Liver (tissue), 9 donors: ENCODE data around the gene MED31. TPM values are rescaled to one million over a fixed set of nuclear protein-coding genes. Genes with fewer than 3 reads are reported as not detected.
"Not testable (repeated sequence)": the region's sequence is repeated elsewhere in the genome, so short reads cannot be mapped to it uniquely, and the experiment has no call there.

Experiments used
- DNase-seq: peaks from one replicate; pipeline ENCODE4 v3.0.0-alpha.2; 2017; ENCODE audit warnings: low spot score
- H3K27ac ChIP-seq, 2 donors: one replicate each; pipeline ENCODE4 v1.7.0; 2013; ENCODE audit warnings: inconsistent platforms in 2 of 2, low read length in 2 of 2, control low read depth in 1 of 2, low read depth in 1 of 2, mild to moderate bottlenecking in 1 of 2
- H3K27me3 ChIP-seq, 4 donors: one replicate each; pipeline versions ENCODE4 v1.6.1 to v1.7.0; 2013; ENCODE audit warnings: low read length in 3 of 4, inconsistent platforms in 1 of 4, mild to moderate bottlenecking in 1 of 4, moderate library complexity in 1 of 4; ENCODE audit not compliant: control insufficient read depth in 4 of 4, insufficient read depth in 4 of 4
- H3K36me3 ChIP-seq, 4 donors: one replicate each; pipeline versions ENCODE4 v1.6.1 to v1.7.0; 2013; ENCODE audit warnings: low read length in 3 of 4, mild to moderate bottlenecking in 3 of 4, low read depth in 1 of 4, moderate library complexity in 1 of 4; ENCODE audit not compliant: control insufficient read depth in 4 of 4, insufficient read depth in 3 of 4
- H3K4me1 ChIP-seq, 4 donors: one replicate each; pipeline versions ENCODE4 v1.6.1 to v1.7.0; 2013; ENCODE audit warnings: low read length in 3 of 4, mild to moderate bottlenecking in 3 of 4, moderate library complexity in 1 of 4; ENCODE audit not compliant: control insufficient read depth in 4 of 4, insufficient read depth in 4 of 4
- H3K4me3 ChIP-seq, 3 donors: one replicate each; pipeline versions ENCODE4 v1.6.1 to v1.7.0; 2013; ENCODE audit warnings: low read length in 3 of 3, control low read depth in 1 of 3, low read depth in 1 of 3, mild to moderate bottlenecking in 1 of 3
- H3K9ac ChIP-seq, 2 donors: one replicate each; pipeline ENCODE4 v1.7.0; 2013; ENCODE audit warnings: low read length in 2 of 2, mild to moderate bottlenecking in 2 of 2, moderate library complexity in 2 of 2, control low read depth in 1 of 2, low read depth in 1 of 2
- H3K9me3 ChIP-seq, 4 donors: one replicate each; pipeline versions ENCODE4 v1.6.1 to v1.7.0; 2013; ENCODE audit warnings: low read length in 3 of 4; ENCODE audit not compliant: control insufficient read depth in 4 of 4
- EGR1 ChIP-seq, 2 donors: IDR thresholded peaks; 2 replicates each; pipeline ENCODE4 v1.6.1; 2016 to 2018; ENCODE audit warnings: antibody characterized with exemption in 2 of 2, low read depth in 2 of 2
- FOXA1 ChIP-seq: IDR thresholded peaks from 2 replicates; pipeline ENCODE4 v1.6.1; 2016; ENCODE audit warnings: antibody characterized with exemption
- FOXA2 ChIP-seq: IDR thresholded peaks from 2 replicates; pipeline ENCODE4 v1.6.1; 2016; ENCODE audit warnings: antibody characterized with exemption
- GABPA ChIP-seq, 2 donors: IDR thresholded peaks in 1 of 2; conservative IDR thresholded peaks in 1 of 2; 2 replicates each; pipeline ENCODE4 v1.6.1; 2016; ENCODE audit warnings: antibody characterized with exemption in 2 of 2, mild to moderate bottlenecking in 1 of 2, moderate library complexity in 1 of 2
- HNF4A ChIP-seq, 2 donors: conservative IDR thresholded peaks; 2 replicates each; pipeline ENCODE4 v1.6.1; 2016; ENCODE audit warnings: antibody characterized with exemption in 2 of 2, mild to moderate bottlenecking in 2 of 2
- HNF4G ChIP-seq: IDR thresholded peaks from 2 replicates; pipeline ENCODE4 v1.6.1; 2016; ENCODE audit warnings: antibody characterized with exemption
- JUND ChIP-seq, 2 donors: IDR thresholded peaks; 2 replicates each; pipeline ENCODE4 v1.6.1; 2016; ENCODE audit warnings: antibody characterized with exemption in 2 of 2
- NR2F2 ChIP-seq: IDR thresholded peaks from 2 replicates; pipeline ENCODE4 v1.6.1; 2016; ENCODE audit warnings: antibody characterized with exemption
- RAD21 ChIP-seq, 2 donors: IDR thresholded peaks; 2 replicates each; pipeline ENCODE4 v1.6.1; 2016; ENCODE audit warnings: antibody characterized with exemption in 2 of 2, mild to moderate bottlenecking in 2 of 2
- RXRA ChIP-seq, 2 donors: IDR thresholded peaks; 2 replicates each; pipeline ENCODE4 v1.6.1; 2017 to 2018; ENCODE audit warnings: antibody characterized with exemption in 2 of 2, mild to moderate bottlenecking in 1 of 2
- SP1 ChIP-seq: IDR thresholded peaks from 2 replicates; pipeline ENCODE4 v1.6.1; 2018; ENCODE audit warnings: antibody characterized with exemption, mild to moderate bottlenecking
- TAF1 ChIP-seq: conservative IDR thresholded peaks from 2 replicates; pipeline ENCODE4 v1.6.1; 2016; ENCODE audit warnings: antibody characterized with exemption, mild to moderate bottlenecking
- YY1 ChIP-seq: IDR thresholded peaks from 2 replicates; pipeline ENCODE4 v1.6.1; 2016; ENCODE audit warnings: antibody characterized with exemption, mild to moderate bottlenecking
- WGBS: extraction: QIAGEN DNeasy Blood & Tissue Kit; methylation state at CpG from one replicate; pipeline ENCODE4 v1.1.7; 2013; 5-methylcytosine and 5-hydroxymethylcytosine counted together
- polyA plus RNA-seq, 2 donors: library from polyadenylated mRNA; stranded (reverse) in 1 of 2; unstranded in 1 of 2; fragments of 200-250 nt in 1 of 2; fragments of >200 nt in 1 of 2; fragmentation: Nextera tagmentation in 1 of 2; extraction: Ambion mirVana in 1 of 2; gene quantifications; one replicate each; pipeline versions ENCODE4 v1.2.1 to v1.2.3, GENCODE V29; 2013 to 2015
- total RNA-seq, 2 donors: library from RNA; depleted of rRNA; stranded (reverse); fragments of >200 nt; gene quantifications; one replicate each; pipeline ENCODE4 v1.2.3, GENCODE V29; 2014
- TF ChIP-seq, protein P1 (sequence below): IDR thresholded peaks from 2 replicates; pipeline ENCODE4 v1.6.1; 2016; ENCODE audit warnings: antibody characterized with exemption
- TF ChIP-seq, protein P2 (sequence below): IDR thresholded peaks from 2 replicates; pipeline ENCODE4 v1.6.1; 2016; ENCODE audit warnings: antibody characterized with exemption
- TF ChIP-seq, protein P3 (sequence below): IDR thresholded peaks from 2 replicates; pipeline ENCODE4 v1.6.1; 2016; ENCODE audit warnings: antibody characterized with exemption
- TF ChIP-seq, protein P4 (sequence below): fragments of 150-350 bp; IDR thresholded peaks from 2 replicates; pipeline ENCODE4 v1.5.1; 2017; ENCODE audit warnings: improper control_type of control experiment, low read depth, low read length; ENCODE audit not compliant: missing input control
- TF ChIP-seq, protein P5 (sequence below): IDR thresholded peaks from 2 replicates; pipeline ENCODE4 v1.6.1; 2016; ENCODE audit warnings: antibody characterized with exemption, mild to moderate bottlenecking
- donor health status: healthy.
- donor health status: healthy.
- donor health status: healthy.
- donor health status: healthy.
- donor health status: healthy.

Gene MED31
- total and polyA plus RNA-seq, 4 donors, result 6.9 to 29.8 (median 8.7) TPM

DNA sequence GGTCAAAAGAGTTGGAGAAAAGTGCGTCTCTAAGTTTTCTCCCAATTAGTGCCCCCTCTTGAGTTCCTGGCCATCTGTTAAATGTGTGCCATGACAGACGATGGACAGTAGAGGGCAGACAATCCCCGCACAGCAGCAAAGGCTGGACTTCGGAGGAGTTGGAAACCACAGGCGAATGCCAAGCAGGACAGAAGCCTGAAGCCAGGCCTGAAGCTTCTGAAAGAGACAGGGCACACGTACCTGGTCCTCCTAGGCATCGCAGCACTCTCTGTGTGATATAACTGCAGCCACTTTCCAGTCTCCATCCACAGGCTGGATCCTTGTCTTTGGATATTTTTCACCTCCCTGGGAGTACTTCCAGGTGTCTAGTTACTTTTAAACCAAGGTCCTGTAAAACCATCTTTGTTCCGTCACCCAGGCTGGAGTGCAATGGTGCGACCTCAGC is 14.7 kb upstream of the MED31 start:
- WGBS, result 10% methylated on average over 9 of the region's 9 CpGs
- H3K36me3 ChIP-seq, result no peaks in the 10 kb centered on the region
- H3K9ac ChIP-seq, result no peak overlapping the region

DNA sequence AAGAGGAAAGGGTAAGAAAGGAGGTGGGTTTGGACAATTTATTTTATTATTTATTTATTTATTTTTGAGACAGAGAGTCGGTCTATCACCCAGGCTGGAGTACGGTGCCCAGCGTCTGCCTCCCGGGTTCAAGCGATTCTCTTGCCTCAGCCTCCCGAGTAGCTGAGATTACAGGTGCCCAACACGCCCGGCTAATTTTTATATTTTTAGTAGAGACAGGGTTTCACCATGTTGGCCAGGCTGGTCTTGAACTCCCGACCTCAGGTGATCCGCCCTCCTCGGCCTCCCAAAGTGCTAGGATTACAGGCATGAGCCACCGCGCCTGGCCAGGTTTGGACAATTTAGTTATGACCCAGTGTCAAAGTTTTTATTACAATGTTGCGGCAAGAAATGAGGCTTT is 11.8 kb upstream of the MED31 start:
- WGBS, result 94% methylated on average over 14 of the region's 14 CpGs
- not testable (repeated sequence) for H3K9ac ChIP-seq, H3K4me1 ChIP-seq, H3K4me3 ChIP-seq, H3K27ac ChIP-seq, H3K36me3 ChIP-seq, H3K27me3 ChIP-seq, H3K9me3 ChIP-seq, DNase-seq

More for the DNA sequence above, 14.7 kb upstream of the MED31 start:
- TF ChIP-seq, protein P1, sequence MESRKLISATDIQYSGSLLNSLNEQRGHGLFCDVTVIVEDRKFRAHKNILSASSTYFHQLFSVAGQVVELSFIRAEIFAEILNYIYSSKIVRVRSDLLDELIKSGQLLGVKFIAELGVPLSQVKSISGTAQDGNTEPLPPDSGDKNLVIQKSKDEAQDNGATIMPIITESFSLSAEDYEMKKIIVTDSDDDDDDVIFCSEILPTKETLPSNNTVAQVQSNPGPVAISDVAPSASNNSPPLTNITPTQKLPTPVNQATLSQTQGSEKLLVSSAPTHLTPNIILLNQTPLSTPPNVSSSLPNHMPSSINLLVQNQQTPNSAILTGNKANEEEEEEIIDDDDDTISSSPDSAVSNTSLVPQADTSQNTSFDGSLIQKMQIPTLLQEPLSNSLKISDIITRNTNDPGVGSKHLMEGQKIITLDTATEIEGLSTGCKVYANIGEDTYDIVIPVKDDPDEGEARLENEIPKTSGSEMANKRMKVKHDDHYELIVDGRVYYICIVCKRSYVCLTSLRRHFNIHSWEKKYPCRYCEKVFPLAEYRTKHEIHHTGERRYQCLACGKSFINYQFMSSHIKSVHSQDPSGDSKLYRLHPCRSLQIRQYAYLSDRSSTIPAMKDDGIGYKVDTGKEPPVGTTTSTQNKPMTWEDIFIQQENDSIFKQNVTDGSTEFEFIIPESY, result no peak
- TF ChIP-seq RXRA (IDR thresholded peaks at IDR 0.05) (no peak), JUND (IDR thresholded peaks at IDR 0.05) (no peak), FOXA1 (no peak), FOXA2 (no peak), RAD21 (IDR thresholded peaks at IDR 0.05) (peak; percentile 99), NR2F2 (no peak), EGR1 (IDR thresholded peaks at IDR 0.05; ENCODE audit: low read depth in 2 of 2) (no peak), YY1 (no peak), SP1 (no peak), HNF4A (conservative IDR thresholded peaks at IDR 0.05) (peak; percentile 9 to 31), HNF4G (no peak), TAF1 (no peak), GABPA (IDR thresholded peaks at IDR 0.05 in 1 of 2, conservative IDR thresholded peaks at IDR 0.05 in 1 of 2) (no peak)
- TF ChIP-seq, protein P2, sequence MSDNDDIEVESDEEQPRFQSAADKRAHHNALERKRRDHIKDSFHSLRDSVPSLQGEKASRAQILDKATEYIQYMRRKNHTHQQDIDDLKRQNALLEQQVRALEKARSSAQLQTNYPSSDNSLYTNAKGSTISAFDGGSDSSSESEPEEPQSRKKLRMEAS, result no peak
- TF ChIP-seq, protein P3, sequence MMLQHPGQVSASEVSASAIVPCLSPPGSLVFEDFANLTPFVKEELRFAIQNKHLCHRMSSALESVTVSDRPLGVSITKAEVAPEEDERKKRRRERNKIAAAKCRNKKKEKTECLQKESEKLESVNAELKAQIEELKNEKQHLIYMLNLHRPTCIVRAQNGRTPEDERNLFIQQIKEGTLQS, result no peak
- TF ChIP-seq, protein P4, sequence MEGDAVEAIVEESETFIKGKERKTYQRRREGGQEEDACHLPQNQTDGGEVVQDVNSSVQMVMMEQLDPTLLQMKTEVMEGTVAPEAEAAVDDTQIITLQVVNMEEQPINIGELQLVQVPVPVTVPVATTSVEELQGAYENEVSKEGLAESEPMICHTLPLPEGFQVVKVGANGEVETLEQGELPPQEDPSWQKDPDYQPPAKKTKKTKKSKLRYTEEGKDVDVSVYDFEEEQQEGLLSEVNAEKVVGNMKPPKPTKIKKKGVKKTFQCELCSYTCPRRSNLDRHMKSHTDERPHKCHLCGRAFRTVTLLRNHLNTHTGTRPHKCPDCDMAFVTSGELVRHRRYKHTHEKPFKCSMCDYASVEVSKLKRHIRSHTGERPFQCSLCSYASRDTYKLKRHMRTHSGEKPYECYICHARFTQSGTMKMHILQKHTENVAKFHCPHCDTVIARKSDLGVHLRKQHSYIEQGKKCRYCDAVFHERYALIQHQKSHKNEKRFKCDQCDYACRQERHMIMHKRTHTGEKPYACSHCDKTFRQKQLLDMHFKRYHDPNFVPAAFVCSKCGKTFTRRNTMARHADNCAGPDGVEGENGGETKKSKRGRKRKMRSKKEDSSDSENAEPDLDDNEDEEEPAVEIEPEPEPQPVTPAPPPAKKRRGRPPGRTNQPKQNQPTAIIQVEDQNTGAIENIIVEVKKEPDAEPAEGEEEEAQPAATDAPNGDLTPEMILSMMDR, result peak; percentile 94
- TF ChIP-seq, protein P5, sequence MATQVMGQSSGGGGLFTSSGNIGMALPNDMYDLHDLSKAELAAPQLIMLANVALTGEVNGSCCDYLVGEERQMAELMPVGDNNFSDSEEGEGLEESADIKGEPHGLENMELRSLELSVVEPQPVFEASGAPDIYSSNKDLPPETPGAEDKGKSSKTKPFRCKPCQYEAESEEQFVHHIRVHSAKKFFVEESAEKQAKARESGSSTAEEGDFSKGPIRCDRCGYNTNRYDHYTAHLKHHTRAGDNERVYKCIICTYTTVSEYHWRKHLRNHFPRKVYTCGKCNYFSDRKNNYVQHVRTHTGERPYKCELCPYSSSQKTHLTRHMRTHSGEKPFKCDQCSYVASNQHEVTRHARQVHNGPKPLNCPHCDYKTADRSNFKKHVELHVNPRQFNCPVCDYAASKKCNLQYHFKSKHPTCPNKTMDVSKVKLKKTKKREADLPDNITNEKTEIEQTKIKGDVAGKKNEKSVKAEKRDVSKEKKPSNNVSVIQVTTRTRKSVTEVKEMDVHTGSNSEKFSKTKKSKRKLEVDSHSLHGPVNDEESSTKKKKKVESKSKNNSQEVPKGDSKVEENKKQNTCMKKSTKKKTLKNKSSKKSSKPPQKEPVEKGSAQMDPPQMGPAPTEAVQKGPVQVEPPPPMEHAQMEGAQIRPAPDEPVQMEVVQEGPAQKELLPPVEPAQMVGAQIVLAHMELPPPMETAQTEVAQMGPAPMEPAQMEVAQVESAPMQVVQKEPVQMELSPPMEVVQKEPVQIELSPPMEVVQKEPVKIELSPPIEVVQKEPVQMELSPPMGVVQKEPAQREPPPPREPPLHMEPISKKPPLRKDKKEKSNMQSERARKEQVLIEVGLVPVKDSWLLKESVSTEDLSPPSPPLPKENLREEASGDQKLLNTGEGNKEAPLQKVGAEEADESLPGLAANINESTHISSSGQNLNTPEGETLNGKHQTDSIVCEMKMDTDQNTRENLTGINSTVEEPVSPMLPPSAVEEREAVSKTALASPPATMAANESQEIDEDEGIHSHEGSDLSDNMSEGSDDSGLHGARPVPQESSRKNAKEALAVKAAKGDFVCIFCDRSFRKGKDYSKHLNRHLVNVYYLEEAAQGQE, result no peak
- Histone ChIP-seq H3K4me1 (peaks cover 2 to 12% (median 9%) of the 10 kb centered on the region in 4 donors), H3K4me3 (no peak overlapping the region), H3K27ac (no peak overlapping the region), H3K27me3 (no peaks in the 10 kb centered on the region), H3K9me3 (no peaks in the 10 kb centered on the region)
- peak; percentile 69 for DNase-seq
